Left ventricle myocardium inferior (tissue), 1 donor: Measurements from ENCODE around the gene SEZ6L. TPM values are rescaled to one million over a fixed set of nuclear protein-coding genes. Genes with fewer than 3 reads are reported as not detected.

Experiments used
- DNase-seq: peaks from one replicate; pipeline ENCODE4 v3.0.0-alpha.2; 2020
- H3K27ac ChIP-seq: fragments of 200-600 bp; replicated peaks from 2 replicates; pipeline ENCODE4 v1.8.0; 2021
- H3K27me3 ChIP-seq: fragments of 200-600 bp; 2 replicates; pipeline ENCODE4 v1.8.0; 2021; ENCODE audit warnings: low read depth
- H3K36me3 ChIP-seq: fragments of 200-600 bp; 2 replicates; pipeline ENCODE4 v1.8.0; 2021
- H3K4me1 ChIP-seq: fragments of 200-600 bp; 2 replicates; pipeline ENCODE4 v1.8.0; 2021
- H3K4me3 ChIP-seq: fragments of 200-600 bp; 2 replicates; pipeline ENCODE4 v1.8.0; 2021; ENCODE audit warnings: mild to moderate bottlenecking, moderate library complexity
- H3K9me3 ChIP-seq: fragments of 200-600 bp; replicated peaks from 2 replicates; pipeline ENCODE4 v1.8.0; 2021
- CTCF ChIP-seq: fragments of 200-600 bp; IDR thresholded peaks from 2 replicates; pipeline ENCODE4 v1.8.0; 2021; ENCODE audit warnings: antibody characterized with exemption, mild to moderate bottlenecking, borderline replicate concordance
- intact Hi-C: fragments of 100-400 bp; cut with micrococcal nuclease; formaldehyde crosslinking; loops from one replicate; pipeline ENCODE4 v1.11.0; 2022
- total RNA-seq: library from RNA; stranded (reverse); fragmentation: NEBNext Ultra II Directional; extraction: Animal tissue kit (Norgen Biotek cat#: 25700); gene quantifications from one replicate; pipeline ENCODE4 v1.2.1, GENCODE V29; 2021
- donor health status: DM: no; HTN: yes; CAD: no; lungs with severe emphysema.

The SEZ6L gene
- total RNA-seq, 1 donor from 2014 or later = 0.16 TPM

- Histone ChIP-seq H3K4me1 (no peaks in the 10 kb centered on the region), H3K27ac (no peak overlapping the region), H3K4me3 (no peak overlapping the region), H3K27me3 (peaks cover 63% of the 10 kb centered on the region), H3K9me3 (no peaks in the 10 kb centered on the region), H3K36me3 (no peaks in the 10 kb centered on the region)
- no peak for TF ChIP-seq CTCF
- DNase-seq = no peak
- intact Hi-C loops = no loop called here
These were observed 123.4 kb downstream of the SEZ6L start for GRCh38 chr22:26292667-26292995.

GRCh38 chr22:26295563-26296126 lies 126.4 kb downstream of the SEZ6L start:
- no peak for DNase-seq
- intact Hi-C loops = no loop called here
- Histone ChIP-seq H3K4me1 (no peaks in the 10 kb centered on the region), H3K9me3 (no peaks in the 10 kb centered on the region), H3K27ac (no peak overlapping the region), H3K4me3 (no peak overlapping the region), H3K36me3 (no peaks in the 10 kb centered on the region), H3K27me3 (peaks cover 57% of the 10 kb centered on the region)
- no peak for TF ChIP-seq CTCF

GRCh38 chr22:26298605-26299310 lies 129.5 kb downstream of the SEZ6L start:
- Histone ChIP-seq H3K4me1 (no peaks in the 10 kb centered on the region), H3K9me3 (no peaks in the 10 kb centered on the region), H3K27me3 (peaks cover 74% of the 10 kb centered on the region), H3K36me3 (no peaks in the 10 kb centered on the region), H3K27ac (no peak overlapping the region), H3K4me3 (no peak overlapping the region)
- intact Hi-C loops = no loop called here
- no peak for DNase-seq
- no peak for TF ChIP-seq CTCF

GRCh38 chr22:26302726-26303125 lies 133.5 kb downstream of the SEZ6L start:
- no peaks in the 10 kb centered on the region for H3K4me1 ChIP-seq
- no peak overlapping the region for H3K27ac ChIP-seq
- H3K9me3 ChIP-seq = no peaks in the 10 kb centered on the region
- H3K4me3 ChIP-seq = no peak overlapping the region
- no peak for DNase-seq
- intact Hi-C loops = no loop called here
- TF ChIP-seq CTCF = no peak
- no peaks in the 10 kb centered on the region for H3K36me3 ChIP-seq
- peaks cover 82% of the 10 kb centered on the region for H3K27me3 ChIP-seq

- H3K27me3 ChIP-seq = peaks cover 86% of the 10 kb centered on the region
These were observed 134.2 kb downstream of the SEZ6L start for GRCh38 chr22:26303475-26303874.

More at GRCh38 chr22:26303475-26303874, 134.2 kb downstream of the SEZ6L start:
- no peak overlapping the region for H3K4me3 ChIP-seq
- H3K4me1 ChIP-seq = no peaks in the 10 kb centered on the region
- H3K9me3 ChIP-seq = no peaks in the 10 kb centered on the region
- no peak for TF ChIP-seq CTCF
- no peak overlapping the region for H3K27ac ChIP-seq
- intact Hi-C loops = no loop called here
- no peaks in the 10 kb centered on the region for H3K36me3 ChIP-seq
- DNase-seq = no peak
